Stimulated activated naive CD4-positive, alpha-beta T cell (primary cell): ENCODE results near the gene SPATS2.
"Not testable (repeated sequence)": the region's sequence is repeated elsewhere in the genome, so short reads cannot be mapped to it uniquely, and the experiment has no call there.

Experiments used
- DNase-seq, 6 experiments: peaks; one replicate each; lab custom pipeline; 2025; lab: John Stamatoyannopoulos, UW

Gene SPATS2

DNA sequence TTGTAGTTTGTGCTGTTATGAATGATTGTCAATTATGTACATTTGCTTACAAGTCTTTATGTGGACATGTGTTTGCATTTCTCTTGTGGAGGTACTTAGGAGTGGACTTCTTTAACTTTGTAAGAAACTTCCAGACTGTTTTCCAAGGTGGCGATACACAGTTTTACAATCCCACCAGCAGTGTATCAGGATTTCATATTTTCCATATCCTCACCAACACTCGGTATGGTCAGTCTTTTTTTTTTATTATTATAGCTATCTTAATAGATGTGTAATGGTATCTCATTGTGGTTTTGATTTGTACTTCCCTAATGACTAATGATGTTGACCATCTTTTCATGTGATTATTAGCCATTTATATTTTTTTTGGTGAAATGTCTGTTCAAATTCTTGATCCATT, 97.9 kb downstream of the SPATS2 start:
- no peak for DNase-seq

- no peak for DNase-seq
Observed at GRCh38 chr12:49470986-49471385, 103.7 kb downstream of the SPATS2 start.

DNA sequence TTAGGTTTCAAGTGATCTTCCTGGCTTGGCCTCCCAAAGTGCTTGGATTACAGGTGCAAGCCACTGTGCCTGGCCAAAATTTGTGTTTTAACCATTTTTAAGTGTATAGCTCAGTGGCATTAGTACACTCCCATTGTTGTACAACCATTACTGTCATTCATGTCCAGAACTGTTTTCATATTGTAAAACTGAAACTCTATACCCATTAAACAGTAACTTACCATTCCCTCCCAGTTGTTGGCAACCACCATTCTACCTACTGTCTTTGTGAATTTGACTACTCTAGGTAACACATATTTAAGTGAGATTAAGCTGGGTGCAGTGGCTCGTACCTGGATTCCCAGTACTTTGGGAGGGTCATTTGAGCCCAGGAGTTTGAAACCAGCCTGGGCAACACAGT, 104.3 kb downstream of the SPATS2 start:
- DNase-seq, result no peak

- DNase-seq, result no peak
Observed at GRCh38 chr12:49476091-49476490, 108.8 kb downstream of the SPATS2 start.

DNA sequence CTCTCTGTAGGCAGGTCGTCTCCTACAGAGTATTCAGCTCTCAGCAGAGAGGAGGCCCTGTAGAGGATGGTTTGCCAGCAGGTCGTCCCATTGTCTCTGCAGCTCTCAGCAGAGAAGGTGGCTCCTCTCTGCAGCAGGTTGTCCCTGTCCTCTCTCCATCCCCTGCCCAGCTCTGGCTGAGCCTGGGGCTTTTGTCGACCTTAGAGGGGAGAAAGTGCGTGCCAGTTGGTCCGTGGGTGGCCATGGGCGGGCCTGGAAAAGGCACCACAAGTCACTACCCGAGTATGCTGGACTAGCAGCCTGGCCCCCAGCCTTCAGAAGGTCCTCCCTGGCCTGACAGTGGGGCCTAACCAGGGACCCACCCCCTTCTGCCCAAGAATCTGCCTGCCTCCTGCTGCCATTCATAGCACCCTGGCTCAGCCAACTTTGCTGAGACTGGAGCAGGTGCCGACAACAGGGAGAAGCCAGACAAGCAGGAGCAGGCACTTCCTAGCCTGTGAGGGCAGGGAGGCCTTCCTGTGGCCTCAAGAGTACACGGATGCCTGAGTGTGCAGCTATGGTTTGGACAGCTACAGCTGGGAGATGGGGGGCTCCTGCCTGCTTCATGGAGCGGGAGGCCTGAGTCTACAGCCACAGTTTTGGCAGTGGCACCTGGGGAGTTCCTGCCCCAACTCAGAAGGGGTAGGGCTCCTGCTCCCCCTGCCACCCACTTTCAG, 111.8 kb downstream of the SPATS2 start:
- no peak for DNase-seq

- DNase-seq, result no peak
Observed at GRCh38 chr12:49482095-49483051, 115.1 kb downstream of the SPATS2 start.

DNA sequence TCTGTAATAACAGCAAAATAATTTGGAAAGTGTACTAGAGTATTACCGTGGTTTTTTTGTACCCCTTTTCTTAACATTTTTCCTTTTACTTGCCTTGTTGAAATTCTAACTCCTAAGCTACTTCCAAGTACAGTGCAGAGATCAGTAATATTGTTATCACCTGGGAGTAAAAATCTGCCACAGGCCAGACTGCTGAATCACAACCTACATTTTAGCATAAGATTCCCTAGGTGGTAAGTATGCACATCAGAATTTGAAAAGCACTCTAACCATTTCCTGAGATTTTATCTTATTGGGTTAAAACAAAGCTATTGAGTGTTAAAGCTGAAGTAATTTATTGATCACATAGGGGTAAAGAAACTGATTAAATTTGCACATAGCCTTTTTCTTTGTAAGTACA, 116.4 kb downstream of the SPATS2 start:
- no peak for DNase-seq

DNA sequence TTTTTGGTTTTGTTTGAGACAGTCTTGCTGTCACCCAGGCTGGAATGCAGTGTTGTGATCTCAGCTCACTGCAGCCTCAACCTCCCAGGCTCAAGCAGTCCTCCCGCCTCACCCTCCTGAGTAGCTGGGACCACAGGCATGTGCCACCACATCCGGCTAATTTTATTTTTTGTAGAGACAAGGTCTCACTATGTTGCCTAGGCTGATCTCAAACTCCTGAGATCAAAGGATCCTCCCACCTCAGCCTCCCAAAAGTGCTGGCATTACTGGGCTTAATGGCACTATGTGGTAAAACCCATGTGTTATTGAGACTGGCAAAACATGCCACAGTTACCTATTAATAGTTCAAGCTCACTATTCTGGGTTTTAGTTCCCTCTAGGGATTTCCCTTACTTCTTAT, 120.3 kb downstream of the SPATS2 start:
- DNase-seq, result no peak

- DNase-seq, result no peak
Observed at GRCh38 chr12:49489154-49489553, 121.9 kb downstream of the SPATS2 start.

DNA sequence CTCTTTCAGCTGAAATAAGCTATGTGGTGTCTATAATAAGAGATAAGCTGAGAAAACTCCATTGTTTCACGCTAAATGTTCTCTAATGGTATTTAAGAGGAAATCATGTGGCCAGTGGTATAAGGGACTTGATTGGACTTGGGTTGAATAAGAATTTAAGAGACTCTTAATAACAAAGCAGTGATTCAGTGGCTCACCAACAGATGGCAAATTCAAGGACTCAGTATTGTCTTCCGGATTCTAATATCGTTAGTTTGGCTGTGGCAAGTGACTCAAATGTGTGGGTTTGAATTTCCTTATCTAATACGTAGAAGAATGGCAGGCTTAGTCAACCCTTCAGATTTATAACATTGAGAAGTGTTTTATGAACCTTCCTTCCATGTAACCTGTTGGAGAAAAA, 122.5 kb downstream of the SPATS2 start:
- DNase-seq, result no peak

GRCh38 chr12:49491823-49492222, 124.6 kb downstream of the SPATS2 start:
- no peak for DNase-seq

GRCh38 chr12:49493900-49494299, 126.6 kb downstream of the SPATS2 start:
- DNase-seq, result no peak

DNA sequence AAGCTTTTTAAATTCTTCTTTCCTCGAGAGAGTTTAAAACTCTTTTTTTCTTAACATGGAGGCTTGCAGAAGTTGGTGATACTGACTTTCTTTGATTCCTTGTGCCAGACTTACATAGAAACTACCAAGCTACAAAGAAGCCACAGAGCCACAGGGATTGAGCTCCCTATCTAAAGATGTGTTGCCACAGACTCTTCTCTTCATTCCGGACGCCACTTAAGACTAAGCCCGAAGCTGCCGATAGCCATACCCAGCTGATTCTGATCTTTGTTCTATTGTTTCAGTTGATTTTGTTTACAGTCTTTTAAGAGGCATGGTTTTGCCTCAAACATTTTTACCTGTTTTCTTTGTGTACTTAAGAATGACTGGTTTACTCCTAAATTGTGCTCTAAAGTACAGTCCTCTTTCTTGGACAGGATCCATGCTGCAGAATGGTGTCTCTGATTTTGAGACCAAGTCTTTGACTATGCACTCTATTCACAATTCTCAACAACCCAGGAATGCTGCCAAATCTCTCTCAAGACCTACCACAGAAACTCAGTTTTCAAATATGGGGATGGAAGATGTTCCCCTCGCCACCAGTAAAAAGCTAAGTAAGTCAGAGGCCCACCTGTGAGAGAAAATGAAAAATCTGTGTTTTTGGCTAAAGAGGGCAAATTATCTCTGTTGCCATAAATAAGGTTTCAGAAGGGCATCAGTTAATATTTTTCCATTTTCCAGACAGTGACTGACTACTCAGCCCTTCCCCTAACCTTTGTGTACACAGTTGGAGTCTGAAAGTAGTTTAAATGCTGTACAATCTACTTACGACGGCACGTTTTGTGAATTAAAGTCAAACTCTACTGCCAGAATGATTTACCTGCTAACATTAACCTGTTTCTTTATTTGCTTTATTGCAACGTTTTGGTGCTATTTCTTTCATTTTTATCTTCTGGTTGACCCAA, 129.4 kb downstream of the SPATS2 start:
- DNase-seq, result no peak

DNA sequence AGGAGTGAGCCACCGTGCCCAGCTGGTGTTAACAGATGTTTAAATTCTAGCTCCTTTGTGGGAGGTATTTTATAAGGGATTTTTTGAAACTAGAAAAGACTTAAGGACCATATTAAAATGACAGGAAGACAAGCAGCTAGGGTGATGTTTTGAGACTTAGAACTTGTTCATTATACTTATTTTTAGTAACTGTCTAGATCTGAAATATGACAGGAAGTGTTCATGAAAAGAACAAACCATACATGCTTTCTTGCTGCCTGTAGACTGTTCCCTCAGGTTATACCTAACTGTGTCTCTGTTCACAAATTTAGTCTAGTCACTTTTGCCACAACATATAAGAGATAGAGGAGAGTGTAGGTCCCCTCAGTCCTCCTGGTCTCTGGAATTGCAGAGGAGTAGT, 134.6 kb downstream of the SPATS2 start:
- DNase-seq, result peak in 1 of 6 experiments; percentile 24

- no peak for DNase-seq
Observed at GRCh38 chr12:49502590-49502989, 135.3 kb downstream of the SPATS2 start.

DNA sequence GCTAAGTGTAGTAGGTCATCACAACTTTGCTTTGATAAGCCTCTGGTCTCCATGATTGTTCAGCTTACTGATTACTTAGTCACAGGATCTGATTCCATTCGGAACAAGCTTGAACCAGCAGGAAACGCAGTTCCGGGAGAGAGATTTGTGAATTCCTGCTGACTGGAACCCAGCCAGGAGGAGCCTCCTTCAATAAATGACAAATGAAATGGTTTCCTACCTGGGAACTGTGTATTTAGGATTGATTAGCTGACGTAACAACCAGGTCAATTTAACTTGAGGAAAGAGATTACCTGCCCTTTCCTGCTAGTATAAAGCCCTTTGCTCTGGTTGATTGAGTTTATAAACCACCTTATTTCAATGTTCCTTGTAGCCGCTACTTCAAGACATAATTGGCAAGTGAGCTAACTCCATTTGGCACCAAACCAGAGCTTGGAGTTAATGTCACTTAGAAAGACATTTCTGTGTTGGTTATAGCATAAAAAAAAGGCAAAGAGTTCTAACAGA, 136.5 kb downstream of the SPATS2 start:
- no peak for DNase-seq

- DNase-seq, result no peak
Observed at GRCh38 chr12:49505672-49506071, 138.4 kb downstream of the SPATS2 start.

DNA sequence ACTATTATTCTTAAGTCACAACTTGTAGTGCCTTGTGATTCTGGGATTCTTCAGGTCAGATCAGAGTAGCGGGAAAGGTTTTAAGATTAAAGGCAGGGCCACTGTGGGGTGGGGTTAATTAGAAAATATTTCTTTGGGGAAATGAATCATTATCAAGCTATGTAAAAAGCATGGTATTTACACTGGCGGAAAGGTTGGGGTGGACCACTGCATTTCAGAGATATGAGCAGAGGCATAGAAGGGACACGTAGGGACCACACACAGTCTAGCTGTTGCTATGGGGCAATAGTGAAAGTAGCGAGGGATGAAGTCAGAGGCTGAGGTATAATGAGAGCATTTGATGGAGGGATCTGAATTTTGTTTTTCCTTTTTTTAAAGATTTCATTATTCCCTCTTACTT, 139.9 kb downstream of the SPATS2 start:
- no peak for DNase-seq

- DNase-seq, result not testable (repeated sequence)
Observed at GRCh38 chr12:49509681-49510080, 142.4 kb downstream of the SPATS2 start.

DNA sequence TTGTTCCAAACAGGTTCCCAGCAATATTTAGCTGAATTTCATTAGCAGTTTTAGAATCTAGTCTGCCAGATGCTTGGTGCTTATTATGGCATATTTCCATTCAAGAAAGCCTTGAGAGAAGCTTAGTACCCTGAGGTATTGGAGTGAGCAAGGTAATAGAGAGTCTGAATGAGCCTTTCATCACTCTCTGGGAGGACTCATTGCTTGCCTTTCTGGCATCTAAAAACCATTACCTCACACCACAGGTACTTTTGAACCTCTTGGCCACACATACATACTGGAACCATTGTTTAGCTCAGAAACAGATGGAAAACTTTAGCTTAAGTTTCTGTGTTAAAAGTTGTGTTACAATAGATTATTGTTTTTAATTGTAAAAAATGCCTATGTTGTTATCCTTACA, 144.1 kb downstream of the SPATS2 start:
- DNase-seq, result no peak

GRCh38 chr12:49512546-49512945, 145.3 kb downstream of the SPATS2 start:
- no peak for DNase-seq

DNA sequence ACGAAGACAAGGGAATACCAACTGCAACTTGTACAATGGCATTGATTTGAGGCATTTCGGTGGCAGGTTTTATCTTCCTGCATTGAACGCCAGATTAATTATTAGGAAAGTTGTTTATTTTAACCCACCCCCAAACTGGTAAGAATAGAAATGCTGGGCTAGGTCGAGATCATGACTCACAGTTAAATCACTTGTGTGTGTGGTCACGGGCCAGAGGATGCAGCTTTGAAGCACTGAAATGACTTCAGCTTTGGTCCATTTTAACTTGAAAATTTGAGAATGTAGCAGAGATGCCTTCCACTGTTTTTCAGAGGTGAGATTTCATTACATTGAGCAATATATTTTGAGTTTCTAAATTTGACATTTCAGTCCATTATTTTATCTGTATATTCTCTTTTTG, 148.0 kb downstream of the SPATS2 start:
- no peak for DNase-seq
